AG10803 (cell line): ENCODE data around the gene FRMD4B.

Source experiments
- DNase-seq: peaks from one replicate; pipeline ENCODE4 v3.0.0; 2010; ENCODE audit warnings: low read depth
- H3K4me3 ChIP-seq: 2 replicates; pipeline ENCODE4 v1.5.1; 2011; ENCODE audit warnings: mild to moderate bottlenecking, low read length, control low read depth
- TF ChIP-seq, protein P1 (sequence below): conservative IDR thresholded peaks from 2 replicates; pipeline ENCODE4 v1.5.1; 2011; ENCODE audit warnings: mild to moderate bottlenecking, low read length, control low read depth, inconsistent platforms

The FRMD4B gene

DNA sequence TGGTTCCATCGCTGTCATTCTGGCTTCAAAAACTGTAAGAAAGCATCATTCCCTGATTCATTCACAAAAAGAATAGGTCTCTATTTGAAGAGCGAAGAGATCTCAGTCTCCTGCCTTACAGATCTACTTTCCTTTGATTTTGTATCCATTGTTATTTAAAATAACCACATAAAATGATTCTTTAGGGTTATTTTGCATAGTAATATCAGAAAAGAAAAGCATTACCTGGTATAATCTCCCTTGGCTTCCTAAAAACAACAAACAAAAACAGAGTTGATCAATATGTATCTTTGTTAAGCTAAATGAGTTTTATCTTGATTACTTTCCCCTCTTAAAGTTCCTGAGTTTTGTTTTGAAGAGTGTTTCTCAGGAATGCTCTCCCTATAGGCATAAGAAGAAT lies 136.9 kb downstream of the FRMD4B start:
- no peak overlapping the region for H3K4me3 ChIP-seq
- TF ChIP-seq, protein P1, sequence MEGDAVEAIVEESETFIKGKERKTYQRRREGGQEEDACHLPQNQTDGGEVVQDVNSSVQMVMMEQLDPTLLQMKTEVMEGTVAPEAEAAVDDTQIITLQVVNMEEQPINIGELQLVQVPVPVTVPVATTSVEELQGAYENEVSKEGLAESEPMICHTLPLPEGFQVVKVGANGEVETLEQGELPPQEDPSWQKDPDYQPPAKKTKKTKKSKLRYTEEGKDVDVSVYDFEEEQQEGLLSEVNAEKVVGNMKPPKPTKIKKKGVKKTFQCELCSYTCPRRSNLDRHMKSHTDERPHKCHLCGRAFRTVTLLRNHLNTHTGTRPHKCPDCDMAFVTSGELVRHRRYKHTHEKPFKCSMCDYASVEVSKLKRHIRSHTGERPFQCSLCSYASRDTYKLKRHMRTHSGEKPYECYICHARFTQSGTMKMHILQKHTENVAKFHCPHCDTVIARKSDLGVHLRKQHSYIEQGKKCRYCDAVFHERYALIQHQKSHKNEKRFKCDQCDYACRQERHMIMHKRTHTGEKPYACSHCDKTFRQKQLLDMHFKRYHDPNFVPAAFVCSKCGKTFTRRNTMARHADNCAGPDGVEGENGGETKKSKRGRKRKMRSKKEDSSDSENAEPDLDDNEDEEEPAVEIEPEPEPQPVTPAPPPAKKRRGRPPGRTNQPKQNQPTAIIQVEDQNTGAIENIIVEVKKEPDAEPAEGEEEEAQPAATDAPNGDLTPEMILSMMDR = no peak
- no peak for DNase-seq

DNA sequence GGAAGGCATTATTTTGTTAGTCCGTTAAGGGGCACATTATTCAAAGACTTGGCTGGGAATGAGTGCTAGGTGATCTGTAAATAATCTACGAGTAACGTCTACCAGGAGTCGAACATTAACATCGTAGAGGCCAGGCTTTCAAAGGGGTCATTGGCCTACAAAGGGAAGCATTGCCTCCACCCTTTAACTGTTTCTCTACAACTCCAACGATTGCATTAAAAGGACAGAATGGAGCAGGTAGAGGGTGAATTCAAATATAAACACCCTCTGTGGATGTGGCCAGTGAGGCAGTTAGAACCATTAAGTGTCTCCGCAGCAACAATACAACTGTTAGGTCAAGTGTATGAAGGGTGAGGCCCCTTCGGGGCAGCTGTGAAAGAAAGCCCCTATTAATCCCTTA lies 137.5 kb downstream of the FRMD4B start:
- DNase-seq = no peak
- TF ChIP-seq, protein P1 = no peak
- no peak overlapping the region for H3K4me3 ChIP-seq

DNA sequence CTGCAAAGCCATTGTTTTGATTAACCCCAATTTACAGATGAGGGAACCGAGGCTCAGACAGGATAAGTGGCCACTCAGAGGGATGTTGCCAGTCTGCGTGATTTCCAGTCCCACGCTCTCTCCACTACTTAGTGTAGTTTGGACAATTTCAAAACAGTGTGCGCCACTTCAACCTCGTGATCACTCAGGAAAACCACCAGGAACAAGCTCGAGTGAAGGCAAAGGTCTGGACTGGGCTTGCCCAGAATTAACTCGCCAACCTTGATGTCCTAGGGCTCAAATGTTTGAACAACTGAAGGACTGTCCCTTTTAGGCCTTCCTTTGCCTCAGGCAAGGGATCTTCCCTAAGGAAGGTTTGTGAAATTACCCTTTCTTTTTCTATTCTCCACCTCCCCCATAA lies 139.3 kb downstream of the FRMD4B start:
- DNase-seq = no peak
- TF ChIP-seq, protein P1 = no peak
- no peak overlapping the region for H3K4me3 ChIP-seq

DNA sequence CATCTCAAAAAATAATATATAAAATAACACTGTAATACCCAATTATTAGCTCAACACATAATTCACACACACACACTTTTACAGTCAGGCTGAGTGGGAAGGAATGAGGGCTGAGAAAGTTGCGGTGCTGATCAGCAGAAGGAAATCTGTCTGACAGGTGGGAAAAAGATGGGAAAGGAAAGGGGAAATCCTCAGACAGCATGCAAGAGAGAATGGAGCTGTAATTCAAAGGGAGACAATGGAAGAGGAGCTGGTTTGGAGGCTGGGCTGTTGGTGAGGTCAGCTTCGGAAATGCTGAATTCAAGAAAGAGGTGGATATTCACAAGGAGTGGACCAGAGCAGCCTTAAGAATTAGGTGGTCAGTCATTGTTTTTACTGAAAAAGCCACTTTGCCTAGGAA lies 141.8 kb downstream of the FRMD4B start:
- no peak overlapping the region for H3K4me3 ChIP-seq
- DNase-seq = no peak
- TF ChIP-seq, protein P1 = no peak

DNA sequence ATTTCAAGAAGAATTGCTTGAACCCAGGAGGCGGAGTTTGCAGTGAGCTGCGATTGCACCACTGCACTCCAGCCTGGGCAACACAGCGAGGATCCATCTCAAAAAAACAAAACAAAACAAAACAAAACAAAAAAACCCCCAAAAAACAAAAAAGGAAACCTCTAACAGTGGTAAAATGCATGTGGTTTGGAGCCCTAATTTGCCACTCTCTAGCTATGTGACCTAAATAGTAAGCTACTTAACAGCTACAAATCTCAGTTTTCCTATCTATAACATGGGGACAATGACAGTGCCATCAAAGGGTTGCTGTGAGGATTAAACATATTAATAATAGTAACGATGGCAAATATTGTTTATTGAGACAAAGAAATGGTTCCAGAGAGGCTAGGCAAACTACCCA lies 144.1 kb downstream of the FRMD4B start:
- DNase-seq = no peak
- TF ChIP-seq, protein P1 = no peak
- no peak overlapping the region for H3K4me3 ChIP-seq

DNA sequence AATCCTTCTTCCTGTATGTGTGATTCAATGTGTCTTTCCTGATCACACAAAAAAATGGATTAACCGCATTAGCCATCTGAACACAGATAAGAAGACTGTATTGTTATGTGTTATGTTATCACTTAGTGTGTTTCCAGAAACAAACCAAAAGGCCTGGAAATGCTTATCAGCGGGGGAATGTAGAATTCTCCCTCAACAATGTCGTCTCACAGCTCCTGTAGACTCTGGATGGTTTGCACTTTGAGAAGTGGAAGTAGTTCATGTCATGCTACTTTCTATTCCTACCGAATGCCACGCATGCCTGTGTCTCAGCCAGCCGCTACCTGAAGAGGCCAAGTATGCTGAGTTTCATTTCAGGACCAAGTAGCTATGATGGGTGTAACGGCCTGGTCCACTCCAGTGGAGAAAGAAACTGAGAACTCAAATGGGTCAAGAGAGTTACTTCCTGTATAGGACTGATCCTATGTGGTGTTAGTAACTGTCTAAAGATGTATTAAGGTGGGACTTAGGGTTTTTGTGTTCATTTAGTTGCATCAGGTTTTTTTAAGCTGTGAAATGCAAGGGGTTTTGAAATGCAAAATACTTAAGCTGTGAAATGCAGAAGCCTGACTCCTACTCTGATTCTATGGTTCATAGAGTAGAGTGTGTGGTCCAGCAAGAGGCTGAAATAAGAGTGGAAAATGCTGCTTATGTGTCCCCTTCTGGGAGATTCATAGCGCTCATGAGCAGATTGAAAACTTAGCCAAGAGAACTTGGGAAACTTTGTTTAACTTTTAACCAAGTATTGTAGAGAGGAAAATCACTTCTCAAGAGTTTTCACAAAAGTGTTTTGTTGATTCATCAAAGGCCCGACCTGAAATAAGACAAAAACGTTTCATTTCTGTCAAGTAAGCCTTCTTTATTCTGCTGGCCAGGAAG lies 145.0 kb downstream of the FRMD4B start:
- no peak overlapping the region for H3K4me3 ChIP-seq
- TF ChIP-seq, protein P1 = no peak
- no peak for DNase-seq

DNA sequence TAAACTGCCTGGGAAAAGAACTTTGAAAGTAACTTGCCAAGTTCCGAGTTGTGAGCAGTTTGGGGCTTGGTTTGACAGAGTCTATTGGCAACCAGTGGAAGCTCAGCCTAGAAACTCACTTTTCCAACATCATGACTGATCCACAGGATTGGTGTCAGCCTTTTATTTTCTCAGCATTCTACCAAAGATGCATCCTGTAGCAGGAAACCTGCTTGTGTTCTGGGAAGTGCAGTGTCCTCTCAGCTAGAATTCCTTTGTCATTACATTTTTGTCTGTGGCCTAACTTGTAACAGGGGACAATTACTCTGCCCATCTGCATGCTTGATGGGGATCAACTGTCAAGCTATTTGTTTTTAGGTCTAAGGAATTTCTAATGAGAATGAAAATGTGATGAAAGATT lies 146.8 kb downstream of the FRMD4B start:
- no peak for DNase-seq
- TF ChIP-seq, protein P1 = no peak
- no peak overlapping the region for H3K4me3 ChIP-seq
